GM12892 (cell line): ENCODE data around the gene SLC35A3.

Experiments used
- POLR2A ChIP-seq: IDR thresholded peaks from 2 replicates; pipeline ENCODE4 v1.6.1; 2011; ENCODE audit warnings: low read depth, low read length, control low read depth
- POLR2AphosphoS5 ChIP-seq: IDR thresholded peaks from 2 replicates; pipeline ENCODE4 v1.6.1; 2011; ENCODE audit warnings: low read depth, low read length, control low read depth
- TAF1 ChIP-seq: IDR thresholded peaks from 2 replicates; pipeline ENCODE4 v1.6.1; 2011; ENCODE audit warnings: low read depth, mild to moderate bottlenecking, control low read depth, low read length, borderline replicate concordance

- TF ChIP-seq POLR2A, result no peak
- no peak for TF ChIP-seq POLR2AphosphoS5
- TF ChIP-seq TAF1, result no peak
These were observed 95.6 kb downstream of the SLC35A3 start for GRCh38 chr1:100065183-100065968.
